GM12891 (cell line): ENCODE data around the gene MYO7A.

Experiments used
- PAX5 ChIP-seq: IDR thresholded peaks from 2 replicates; pipeline ENCODE4 v1.6.1; 2011; ENCODE audit warnings: low read length, moderate library complexity, mild to moderate bottlenecking; ENCODE audit not compliant: insufficient read depth, severe bottlenecking
- POLR2A ChIP-seq: IDR thresholded peaks from 2 replicates; pipeline ENCODE4 v1.6.1; 2011; ENCODE audit warnings: low read depth, low read length, control low read depth
- POLR2AphosphoS5 ChIP-seq: IDR thresholded peaks from 2 replicates; pipeline ENCODE4 v1.6.1; 2011; ENCODE audit warnings: low read depth, low read length, control low read depth
- POU2F2 ChIP-seq: IDR thresholded peaks from 2 replicates; pipeline ENCODE4 v1.6.1; 2011; ENCODE audit warnings: low read depth, mild to moderate bottlenecking, control low read depth, low read length, moderate library complexity
- SPI1 ChIP-seq: IDR thresholded peaks from 2 replicates; pipeline ENCODE4 v1.6.1; 2011; ENCODE audit warnings: low read depth, low read length, control low read depth
- TAF1 ChIP-seq: IDR thresholded peaks from 2 replicates; pipeline ENCODE4 v1.6.1; 2011; ENCODE audit warnings: low read depth, low read length, control low read depth

DNA sequence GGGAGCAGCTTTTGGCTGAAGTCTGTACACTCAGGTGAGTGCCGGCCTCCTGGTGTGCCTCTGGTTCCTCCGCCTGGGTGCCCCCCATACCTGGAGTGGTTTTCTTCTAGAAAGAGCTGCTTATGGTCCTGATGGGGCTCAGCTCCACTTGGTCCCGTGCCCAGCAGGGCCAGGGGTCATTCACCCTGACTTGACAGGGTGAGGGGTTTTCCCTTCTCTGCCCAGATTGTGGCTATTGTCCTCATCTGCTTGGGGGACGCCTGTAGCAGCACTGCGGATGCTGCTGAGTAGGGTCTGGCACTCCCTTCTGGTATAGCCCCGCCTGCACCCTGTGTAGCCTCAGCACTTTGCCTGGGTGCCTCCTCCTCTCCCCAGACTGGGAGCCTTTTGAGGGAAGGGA, 17.2 kb upstream of the MYO7A start:
- no peak for TF ChIP-seq POLR2A
- TF ChIP-seq POLR2AphosphoS5 = no peak
- no peak for TF ChIP-seq PAX5
- TF ChIP-seq TAF1 = no peak
- no peak for TF ChIP-seq SPI1
- TF ChIP-seq POU2F2 = no peak
